Measurements from ENCODE around the gene POLR3H. TPM values are rescaled to one million over a fixed set of nuclear protein-coding genes. Genes with fewer than 3 reads are reported as not detected.

POLR3H gene
- total and polyA plus RNA-seq, 2 of the 4 experiments (the other 2 are of a cell fraction), result 37.8 to 67.8 TPM

DNA sequence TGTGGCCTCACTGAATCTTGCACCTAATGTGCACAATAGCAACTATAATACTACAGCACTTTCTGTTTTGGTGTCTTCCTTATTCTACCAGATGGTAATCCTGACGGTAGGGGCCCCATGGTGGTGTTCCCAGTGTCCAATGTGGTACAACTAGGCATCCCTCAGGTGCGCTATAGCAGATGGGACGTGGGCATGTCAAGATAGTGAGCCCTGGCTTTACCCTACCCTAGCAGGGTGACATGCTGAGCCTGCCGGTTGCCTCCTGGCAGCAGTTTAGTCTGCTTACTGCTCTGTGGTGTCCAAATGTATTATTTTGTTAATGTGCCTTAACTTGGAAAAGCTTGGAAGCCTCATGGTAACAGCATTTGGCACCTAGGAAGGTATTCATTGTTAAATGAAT, 56.2 kb downstream of the POLR3H start:
- TF ChIP-seq MXI1 (IDR thresholded peaks at IDR 0.05; ENCODE audit: borderline replicate concordance, low read depth, low read length) (no peak), RAD21 (IDR thresholded peaks at IDR 0.05; ENCODE audit: low read length) (no peak), NFE2L2 (IDR thresholded peaks at IDR 0.05; ENCODE audit: low read depth, low read length) (no peak), FOS (IDR thresholded peaks at IDR 0.05; ENCODE audit: low read depth, low read length) (no peak), BHLHE40 (IDR thresholded peaks at IDR 0.05; ENCODE audit: low read depth, low read length) (no peak)
- TF ChIP-seq, protein P1, sequence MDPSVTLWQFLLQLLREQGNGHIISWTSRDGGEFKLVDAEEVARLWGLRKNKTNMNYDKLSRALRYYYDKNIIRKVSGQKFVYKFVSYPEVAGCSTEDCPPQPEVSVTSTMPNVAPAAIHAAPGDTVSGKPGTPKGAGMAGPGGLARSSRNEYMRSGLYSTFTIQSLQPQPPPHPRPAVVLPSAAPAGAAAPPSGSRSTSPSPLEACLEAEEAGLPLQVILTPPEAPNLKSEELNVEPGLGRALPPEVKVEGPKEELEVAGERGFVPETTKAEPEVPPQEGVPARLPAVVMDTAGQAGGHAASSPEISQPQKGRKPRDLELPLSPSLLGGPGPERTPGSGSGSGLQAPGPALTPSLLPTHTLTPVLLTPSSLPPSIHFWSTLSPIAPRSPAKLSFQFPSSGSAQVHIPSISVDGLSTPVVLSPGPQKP (IDR thresholded peaks at IDR 0.05; ENCODE audit: borderline replicate concordance, low read depth, low read length), result no peak
- TF ChIP-seq, protein P2, sequence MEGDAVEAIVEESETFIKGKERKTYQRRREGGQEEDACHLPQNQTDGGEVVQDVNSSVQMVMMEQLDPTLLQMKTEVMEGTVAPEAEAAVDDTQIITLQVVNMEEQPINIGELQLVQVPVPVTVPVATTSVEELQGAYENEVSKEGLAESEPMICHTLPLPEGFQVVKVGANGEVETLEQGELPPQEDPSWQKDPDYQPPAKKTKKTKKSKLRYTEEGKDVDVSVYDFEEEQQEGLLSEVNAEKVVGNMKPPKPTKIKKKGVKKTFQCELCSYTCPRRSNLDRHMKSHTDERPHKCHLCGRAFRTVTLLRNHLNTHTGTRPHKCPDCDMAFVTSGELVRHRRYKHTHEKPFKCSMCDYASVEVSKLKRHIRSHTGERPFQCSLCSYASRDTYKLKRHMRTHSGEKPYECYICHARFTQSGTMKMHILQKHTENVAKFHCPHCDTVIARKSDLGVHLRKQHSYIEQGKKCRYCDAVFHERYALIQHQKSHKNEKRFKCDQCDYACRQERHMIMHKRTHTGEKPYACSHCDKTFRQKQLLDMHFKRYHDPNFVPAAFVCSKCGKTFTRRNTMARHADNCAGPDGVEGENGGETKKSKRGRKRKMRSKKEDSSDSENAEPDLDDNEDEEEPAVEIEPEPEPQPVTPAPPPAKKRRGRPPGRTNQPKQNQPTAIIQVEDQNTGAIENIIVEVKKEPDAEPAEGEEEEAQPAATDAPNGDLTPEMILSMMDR (conservative IDR thresholded peaks at IDR 0.05; ENCODE audit: low read depth, low read length), result no peak
- ATAC-seq (ENCODE audit: low read depth) (no peak), DNase-seq (no peak)
- ChIA-PET CTCF (no interaction called here), POLR2A (ENCODE audit: unreplicated experiment) (no interaction called here)
- Histone ChIP-seq H3K27ac (ENCODE audit: insufficient read depth, low read length) (no peak overlapping the region), H3K9me3 (ENCODE audit: control insufficient read depth, insufficient read depth, low read length) (no peaks in the 10 kb centered on the region), H3K23ac (ENCODE audit: low read depth, low read length) (no peak overlapping the region), H3K4ac (ENCODE audit: low read depth, low read length) (no peak overlapping the region), H4K91ac (ENCODE audit: insufficient read depth, low read depth, low read length) (no peak overlapping the region), H4K20me1 (ENCODE audit: insufficient read depth, low read length) (peaks cover 55% of the 10 kb centered on the region), H3K27me3 (ENCODE audit: control insufficient read depth, insufficient read depth, low read length) (no peaks in the 10 kb centered on the region), H3K36me3 (ENCODE audit: control insufficient read depth, insufficient read depth, low read length) (no peaks in the 10 kb centered on the region; the same call in 1 of the 2 replicates), H3K9me1 (ENCODE audit: insufficient read depth, low read length) (peaks cover 6% of the 10 kb centered on the region), H3K4me3 (ENCODE audit: insufficient read depth, low read depth, low read length) (no peak overlapping the region), H2BK120ac (ENCODE audit: low read depth, low read length) (no peak overlapping the region), H2AFZ (replicated peaks; ENCODE audit: low read length, poor library complexity) (no peak overlapping the region), H3K4me1 (ENCODE audit: control insufficient read depth, insufficient read depth, low read length) (peaks cover 11% of the 10 kb centered on the region), H2BK20ac (ENCODE audit: low read depth, low read length) (no peak overlapping the region), H3K4me2 (ENCODE audit: low read depth, low read length) (no peak overlapping the region), H2BK5ac (ENCODE audit: low read depth, low read length, poor library complexity, severe bottlenecking) (no peak overlapping the region), H3K18ac (ENCODE audit: low read depth, low read length) (no peak overlapping the region), H2AK9ac (replicated peaks; ENCODE audit: low read depth, low read length, poor library complexity) (no peak overlapping the region), H3K14ac (replicated peaks; ENCODE audit: low read depth, low read length) (no peak overlapping the region), H3K9ac (ENCODE audit: low read depth, low read length) (no peak overlapping the region), H3K79me1 (ENCODE audit: low read depth in 1 of 2, low read length in 2 of 2) (peaks cover 29 to 82% of the 10 kb centered on the region in 2 experiments), H2BK15ac (ENCODE audit: low read depth, low read length) (no peak overlapping the region), H2AK5ac (ENCODE audit: low read depth, low read length) (peak overlapping the region; percentile 43; the same call in 1 of the 2 replicates), H3K56ac (ENCODE audit: extremely low read depth, insufficient read depth, low read length) (no peak overlapping the region), H4K8ac (ENCODE audit: low read depth in 2 of 2, low read length in 2 of 2) (no peak overlapping the region), H4K5ac (ENCODE audit: low read depth, low read length) (no peak overlapping the region)
- in situ Hi-C loops (cut with MboI; ENCODE audit: low sequenced_read_pairs), result no loop called here
- intact Hi-C loops (cut with micrococcal nuclease), result no loop called here
- dilution Hi-C loops (cut with HindIII; ENCODE audit: low sequenced_read_pairs, unreplicated experiment), result no loop called here
- BruUV-seq (replicated peaks), result no TSS peak
- WGBS, 2 experiments (ENCODE audit: extremely low coverage in 2 of 2, insufficient read length in 1 of 2), result no CpG with 5 or more reads among the region's 4 CpGs
